ENCODE results near the gene SLC5A8.

The SLC5A8 gene

GRCh38 chr12:101111441-101111840, 98.6 kb downstream of the SLC5A8 start:
- TF ChIP-seq CTCF (IDR thresholded peaks at IDR 0.05), result no peak

GRCh38 chr12:101110866-101111265, 99.2 kb downstream of the SLC5A8 start:
- no peak for TF ChIP-seq CTCF (IDR thresholded peaks at IDR 0.05)

- no peak; the same call in 1 of the 2 replicates for TF ChIP-seq CTCF (IDR thresholded peaks at IDR 0.05)
These were observed 101.9 kb downstream of the SLC5A8 start for GRCh38 chr12:101108130-101108529.

DNA sequence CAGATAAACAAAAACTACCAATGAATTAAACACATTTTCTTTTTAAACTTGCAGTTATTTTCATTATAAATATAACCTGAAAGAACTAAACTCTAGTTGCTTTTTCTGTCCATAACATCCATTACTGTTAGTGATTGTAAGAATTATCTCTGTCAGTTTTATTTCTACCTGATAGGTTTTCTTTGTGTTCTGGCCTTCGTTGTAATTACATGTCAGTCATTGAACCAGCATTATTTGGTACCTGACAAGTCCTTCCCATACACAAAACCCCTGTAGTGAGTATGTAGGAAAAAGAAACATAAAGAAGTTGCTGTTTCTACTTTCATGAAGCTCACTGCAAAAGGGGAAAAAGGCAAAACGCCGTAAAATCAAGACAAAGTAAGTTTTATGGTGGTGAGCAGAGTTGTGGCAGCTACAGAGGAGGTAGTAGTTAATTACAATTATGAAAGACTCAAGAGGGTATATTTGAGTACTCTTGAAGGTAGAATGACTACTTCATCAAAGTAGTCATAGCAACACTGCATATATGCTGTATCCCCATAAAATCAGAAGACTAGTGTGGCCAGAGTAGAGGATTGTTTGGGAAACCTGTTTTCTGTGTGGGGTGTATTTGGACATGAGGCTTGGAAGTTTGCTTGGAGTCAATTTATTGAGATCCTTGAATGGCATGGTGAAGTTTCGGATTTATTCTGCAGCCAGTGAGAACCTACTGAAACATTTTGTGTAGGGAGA, 102.8 kb downstream of the SLC5A8 start:
- no peak for TF ChIP-seq CTCF (IDR thresholded peaks at IDR 0.05)
